ENCODE measurements around the gene GSDMA. TPM values are rescaled to one million over a fixed set of nuclear protein-coding genes. Genes with fewer than 3 reads are reported as not detected.

GSDMA gene
- total and polyA plus RNA-seq, 9 of the 15 experiments (the other 6 are each of a cell fraction or from before 2014, with no cell fraction given), result 0.04 to 0.13 (median 0.07) TPM; not detected in 2

DNA sequence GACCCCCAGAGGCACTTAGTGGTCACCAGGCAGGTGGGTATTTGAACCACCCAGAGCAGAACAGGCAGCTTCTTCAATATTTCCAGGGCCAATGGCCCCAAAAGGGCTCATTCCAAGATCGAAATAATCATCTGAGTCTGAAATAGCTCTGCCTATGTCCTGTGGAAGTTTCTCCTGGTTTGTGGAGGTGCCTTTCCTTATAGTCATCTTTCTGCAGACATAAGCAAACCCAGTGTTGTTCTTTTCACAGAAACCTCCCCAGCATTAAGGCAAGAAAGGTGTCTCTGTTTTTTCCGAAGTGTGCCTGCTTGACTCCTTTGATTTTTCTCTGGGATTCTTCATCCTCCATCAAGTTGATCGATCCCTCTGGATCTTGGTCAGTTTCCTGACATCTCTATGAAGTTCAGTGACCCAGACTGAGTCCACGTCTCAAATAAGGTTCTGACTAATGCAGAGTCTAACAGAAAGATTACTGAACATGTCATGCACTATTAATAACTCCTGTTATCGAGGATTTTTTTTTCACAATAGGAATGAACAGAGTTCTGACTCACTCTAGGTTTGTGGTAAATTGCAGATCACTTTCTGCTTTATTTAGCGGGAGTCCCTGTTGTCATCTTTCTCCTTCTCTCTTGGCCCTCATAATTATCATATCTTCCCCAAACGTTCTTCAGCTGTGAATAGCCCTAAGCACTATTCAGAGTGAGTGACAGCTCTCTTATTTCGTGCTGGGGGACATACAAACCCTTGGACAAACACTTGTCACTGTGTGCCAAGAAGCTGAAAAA, 33.8 kb upstream of the GSDMA start (continued):
- TF ChIP-seq SMARCA4 (IDR thresholded peaks at IDR 0.05), result peak; percentile 51; the same call in 1 of the 2 replicates
- TF ChIP-seq MEF2D (tag; conservative IDR thresholded peaks at IDR 0.05; ENCODE audit: low read depth), result peak; percentile 95
- no peak for TF ChIP-seq CHAMP1 (IDR thresholded peaks at IDR 0.05)
- TF ChIP-seq PCBP2 (IDR thresholded peaks at IDR 0.05; ENCODE audit: low read depth, low read length, poor library complexity, severe bottlenecking), result no peak
- TF ChIP-seq JUN (IDR thresholded peaks at IDR 0.05; ENCODE audit: borderline replicate concordance, low read depth, low read length), result peak; percentile 78; the same call in 1 of the 2 replicates
- TF ChIP-seq JUN (CRISPR knock-in tag; IDR thresholded peaks at IDR 0.05; ENCODE audit: borderline replicate concordance), result peak; percentile 25; the same call in 1 of the 2 replicates

All from K562 (cell line).